Muscle of leg (tissue), 11 donors: ENCODE data around the gene CCS. TPM values are rescaled to one million over a fixed set of nuclear protein-coding genes. Genes with fewer than 3 reads are reported as not detected.
A peak's percentile ranks its signal among the peaks of the same experiment; 100 is the strongest.
"Not testable (repeated sequence)": the region's sequence is repeated elsewhere in the genome, so short reads cannot be mapped to it uniquely, and the experiment has no call there.

ENCODE experiments used
- DNase-seq: peaks from one replicate; pipeline ENCODE4 v3.0.0; 2013
- H3K27ac ChIP-seq: one replicate; pipeline ENCODE4 v1.5.1; 2013; ENCODE audit warnings: mild to moderate bottlenecking, low read length, control low read depth
- H3K27me3 ChIP-seq: one replicate; pipeline ENCODE4 v1.6.1; 2013; ENCODE audit warnings: low read length; ENCODE audit not compliant: control insufficient read depth, insufficient read depth
- H3K36me3 ChIP-seq: one replicate; pipeline ENCODE4 v1.6.1; 2013; ENCODE audit warnings: low read length; ENCODE audit not compliant: control insufficient read depth, insufficient read depth
- H3K4me1 ChIP-seq: one replicate; pipeline ENCODE4 v1.6.1; 2013; ENCODE audit warnings: low read length; ENCODE audit not compliant: control insufficient read depth, insufficient read depth
- H3K4me3 ChIP-seq: one replicate; pipeline ENCODE4 v1.5.1; 2013; ENCODE audit warnings: low read length, control low read depth
- H3K9me3 ChIP-seq: replicated peaks from 2 replicates; pipeline ENCODE4 v1.6.1; 2013; ENCODE audit warnings: low read depth, low read length; ENCODE audit not compliant: control insufficient read depth
- WGBS: methylation state at CpG from one replicate; pipeline ENCODE4 v1.1.5; 2013; ENCODE audit warnings: missing lambda C conversion rate; ENCODE audit not compliant: insufficient coverage; 5-methylcytosine and 5-hydroxymethylcytosine counted together
- polyA plus RNA-seq, 8 donors: library from polyadenylated mRNA; unstranded; fragments of 120-200 nt; gene quantifications; one replicate each; pipeline versions ENCODE4 v1.2.1 to v1.2.3, GENCODE V29; 2013; ENCODE audit warnings: inconsistent platforms in 1 of 8, low replicate concordance in 1 of 8; ENCODE audit not compliant: insufficient read length in 8 of 8, insufficient read depth in 1 of 8
- total RNA-seq: library from RNA; stranded (reverse); fragments of 120-200 nt; gene quantifications from one replicate; pipeline ENCODE4 v1.2.4, GENCODE V29; 2013

Gene CCS
- total and polyA plus RNA-seq, 9 donors: 30.1 to 49.2 (median 38.1) TPM

DNA sequence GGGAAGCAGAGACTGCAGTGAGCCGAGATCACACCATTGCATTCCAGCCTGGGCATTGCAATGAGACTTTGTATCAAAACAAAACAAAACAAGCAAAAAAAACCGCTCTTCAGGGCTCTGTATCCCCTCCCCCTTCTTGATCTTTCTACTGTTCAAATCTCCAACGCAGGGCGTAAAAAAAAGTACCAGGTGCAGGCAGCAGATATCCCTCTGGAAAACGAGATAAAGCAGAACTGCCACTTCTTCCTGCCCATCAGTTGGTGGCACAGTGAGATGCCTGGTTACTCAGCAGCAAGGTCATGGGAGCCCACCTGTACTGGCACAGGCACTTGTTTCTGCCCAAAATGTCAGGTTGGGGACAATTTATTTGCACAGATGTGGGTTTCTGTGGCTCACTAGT lies 11.2 kb downstream of the CCS start:
- H3K9me3 ChIP-seq: no peaks in the 10 kb centered on the region
- 79% methylated on average over 4 of the region's 5 CpGs for WGBS
- H3K27ac ChIP-seq: no peak overlapping the region
- DNase-seq: no peak
- peaks cover 14% of the 10 kb centered on the region for H3K4me1 ChIP-seq
- H3K27me3 ChIP-seq: no peaks in the 10 kb centered on the region
- H3K4me3 ChIP-seq: no peak overlapping the region
- H3K36me3 ChIP-seq: peaks cover 58% of the 10 kb centered on the region

DNA sequence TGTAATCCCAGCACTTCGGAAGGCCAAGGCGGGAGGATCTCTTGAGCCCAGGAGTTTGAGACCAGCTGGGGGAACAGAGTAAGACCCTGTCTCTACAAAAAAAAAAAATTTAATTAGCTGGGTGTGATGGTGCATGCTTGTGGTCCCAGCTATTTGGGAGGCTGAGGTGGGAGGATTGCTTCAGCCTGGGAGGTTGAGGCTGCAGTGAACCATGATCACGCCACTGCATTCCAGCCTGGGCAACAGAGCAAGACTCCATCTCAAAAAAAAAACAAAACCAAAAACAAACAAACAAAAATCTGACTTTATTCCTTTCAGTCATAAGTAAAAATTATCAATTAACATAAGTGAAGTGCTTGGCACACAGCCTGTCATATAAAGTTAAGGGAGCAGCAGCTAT lies 13.6 kb downstream of the CCS start:
- 100% methylated on average over 2 of the region's 3 CpGs for WGBS
- H3K4me3 ChIP-seq, H3K9me3 ChIP-seq, DNase-seq, H3K27me3 ChIP-seq, H3K27ac ChIP-seq: not testable (repeated sequence)
- Histone ChIP-seq H3K36me3 (peaks cover 41% of the 10 kb centered on the region), H3K4me1 (peaks cover 10% of the 10 kb centered on the region)

DNA sequence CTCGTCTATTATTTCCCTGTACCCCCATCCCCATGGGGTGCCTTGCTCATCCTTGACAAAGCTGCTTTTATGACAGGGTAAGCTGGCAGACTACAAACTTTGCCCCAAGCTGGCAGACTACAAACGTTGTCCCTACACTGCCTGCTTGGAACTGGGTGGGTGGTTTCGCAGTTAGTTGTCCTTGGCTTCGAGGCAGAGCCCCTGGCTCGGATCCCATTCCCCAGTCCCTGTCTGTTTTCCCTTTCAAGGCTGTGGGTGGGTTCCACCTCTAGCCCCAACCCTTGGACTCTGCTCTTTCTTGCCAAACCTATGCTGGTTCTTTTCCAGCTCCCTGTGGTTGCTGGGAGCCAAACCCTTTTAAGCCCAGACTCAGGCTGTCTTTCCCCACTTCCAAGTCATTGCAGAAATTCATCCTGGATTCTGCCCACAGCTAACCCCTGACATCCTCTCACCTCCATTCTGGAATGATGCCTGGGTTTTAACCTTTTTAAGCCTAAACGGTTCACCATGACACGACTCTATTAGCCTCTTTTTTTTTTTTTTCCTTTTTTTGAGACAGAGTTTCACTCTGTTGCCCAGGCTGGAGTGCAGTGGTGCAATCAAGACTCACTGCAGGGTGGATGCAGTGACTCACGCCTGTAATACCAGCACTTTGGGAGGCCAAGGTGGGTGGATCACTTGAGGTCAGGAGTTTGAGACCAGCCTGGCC lies 14.3 kb downstream of the CCS start:
- Histone ChIP-seq H3K27me3 (no peaks in the 10 kb centered on the region), H3K27ac (peak overlapping the region; percentile 24)

DNA sequence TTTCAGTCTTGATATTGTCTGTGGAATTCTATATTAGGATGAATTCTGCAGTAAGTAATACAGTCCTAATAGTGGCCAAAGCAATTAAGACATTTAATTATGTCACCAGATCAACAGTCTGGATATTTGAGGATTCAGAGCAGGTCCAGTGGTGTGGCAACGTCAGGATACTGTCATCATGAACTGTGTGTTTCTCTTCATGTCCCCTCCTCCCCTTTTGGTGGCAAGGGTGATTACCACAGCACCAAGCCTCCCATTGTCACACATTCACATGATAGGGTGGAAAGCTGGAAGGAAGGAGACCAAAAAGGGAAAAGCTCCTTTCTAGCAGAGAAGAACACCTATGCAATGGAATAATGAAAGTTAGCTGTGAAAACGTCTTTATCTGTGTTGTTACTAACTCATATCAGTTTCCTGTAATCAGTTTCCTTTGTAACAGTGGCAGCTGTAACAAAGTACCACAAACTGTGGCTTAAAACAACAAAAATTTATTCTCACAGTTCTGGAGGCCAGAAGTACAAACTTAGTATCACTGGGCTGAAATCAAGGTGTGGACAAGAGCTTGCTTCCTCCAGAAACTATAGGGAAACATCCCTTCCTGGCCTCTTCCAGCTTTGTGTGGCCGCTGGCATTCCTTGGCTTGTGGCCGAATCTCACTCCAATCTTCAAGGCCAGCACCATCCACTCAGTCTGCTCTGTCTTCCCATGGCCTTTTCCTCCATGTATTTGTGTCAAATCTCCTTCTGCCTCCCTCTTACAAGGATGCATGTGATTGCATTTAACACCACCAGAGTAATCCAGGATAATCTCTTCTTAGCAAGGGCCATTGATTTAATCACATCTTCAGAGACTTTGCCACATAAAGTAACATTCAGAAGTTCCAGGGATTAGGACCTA lies 17.0 kb downstream of the CCS start:
- 92% methylated on average over 2 of the region's 4 CpGs for WGBS
- Histone ChIP-seq H3K27ac (no peak overlapping the region), H3K9me3 (no peaks in the 10 kb centered on the region), H3K36me3 (peaks cover 19% of the 10 kb centered on the region), H3K27me3 (no peaks in the 10 kb centered on the region), H3K4me3 (no peak overlapping the region), H3K4me1 (peaks cover 3% of the 10 kb centered on the region)
- no peak for DNase-seq

More for the DNA sequence above, 14.3 kb downstream of the CCS start:
- DNase-seq: peak; percentile 90
- Histone ChIP-seq H3K9me3 (no peaks in the 10 kb centered on the region), H3K36me3 (peaks cover 37% of the 10 kb centered on the region), H3K4me3 (no peak overlapping the region), H3K4me1 (peaks cover 4% of the 10 kb centered on the region)
- WGBS: 20% methylated on average over 7 of the region's 8 CpGs

DNA sequence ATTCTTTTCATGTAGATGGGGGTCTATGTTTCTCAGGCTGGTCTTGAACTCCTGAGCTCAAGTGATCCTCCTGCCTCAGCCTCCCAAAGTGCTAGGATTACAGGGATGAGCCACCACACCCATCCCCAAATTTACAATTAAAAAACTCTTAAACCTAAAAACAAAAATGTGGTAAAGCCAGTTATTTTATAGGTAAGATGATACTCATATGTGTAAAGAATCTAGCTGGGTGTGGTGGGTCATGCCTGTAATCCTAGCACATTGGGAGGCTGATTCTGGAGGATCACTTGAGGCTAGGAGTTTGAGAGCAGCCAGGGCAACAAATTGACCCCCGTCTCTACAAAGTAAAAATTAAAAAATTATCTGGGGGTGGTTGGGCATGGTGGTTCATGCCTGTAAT lies 19.5 kb downstream of the CCS start:
- H3K27me3 ChIP-seq: no peaks in the 10 kb centered on the region
- H3K4me1 ChIP-seq: peaks cover 6% of the 10 kb centered on the region
- no peaks in the 10 kb centered on the region for H3K36me3 ChIP-seq
- no peak overlapping the region for H3K27ac ChIP-seq
- 100% methylated on average over 1 of the region's 1 CpG for WGBS
- DNase-seq: no peak
- H3K4me3 ChIP-seq: no peak overlapping the region
- H3K9me3 ChIP-seq: no peaks in the 10 kb centered on the region

DNA sequence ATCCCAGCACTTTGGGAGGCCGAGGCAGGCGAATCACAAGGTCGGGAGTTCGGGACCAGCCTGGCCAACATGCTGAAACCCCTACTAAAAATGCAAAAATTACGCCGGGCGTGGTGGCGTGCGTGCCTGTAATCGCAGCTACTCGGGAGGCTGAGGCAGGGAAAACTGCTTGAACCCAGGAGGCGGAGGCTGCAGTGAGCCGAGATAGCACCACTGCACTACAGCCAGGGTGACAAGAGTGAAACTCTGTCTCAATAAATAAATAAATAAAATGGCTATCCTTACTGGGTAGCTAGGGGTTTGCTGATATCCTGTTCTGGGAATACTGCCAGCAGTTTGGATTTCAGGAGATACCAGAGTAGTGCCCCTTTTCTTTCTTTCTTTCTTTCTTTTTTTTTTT lies 21.1 kb downstream of the CCS start:
- WGBS: 80% methylated on average over 1 of the region's 13 CpGs
- H3K4me1 ChIP-seq: peaks cover 22% of the 10 kb centered on the region
- H3K36me3 ChIP-seq: peaks cover 11% of the 10 kb centered on the region
- H3K4me3 ChIP-seq: no peak overlapping the region
- no peaks in the 10 kb centered on the region for H3K27me3 ChIP-seq
- no peak overlapping the region for H3K27ac ChIP-seq
- no peak for DNase-seq
- H3K9me3 ChIP-seq: no peaks in the 10 kb centered on the region

DNA sequence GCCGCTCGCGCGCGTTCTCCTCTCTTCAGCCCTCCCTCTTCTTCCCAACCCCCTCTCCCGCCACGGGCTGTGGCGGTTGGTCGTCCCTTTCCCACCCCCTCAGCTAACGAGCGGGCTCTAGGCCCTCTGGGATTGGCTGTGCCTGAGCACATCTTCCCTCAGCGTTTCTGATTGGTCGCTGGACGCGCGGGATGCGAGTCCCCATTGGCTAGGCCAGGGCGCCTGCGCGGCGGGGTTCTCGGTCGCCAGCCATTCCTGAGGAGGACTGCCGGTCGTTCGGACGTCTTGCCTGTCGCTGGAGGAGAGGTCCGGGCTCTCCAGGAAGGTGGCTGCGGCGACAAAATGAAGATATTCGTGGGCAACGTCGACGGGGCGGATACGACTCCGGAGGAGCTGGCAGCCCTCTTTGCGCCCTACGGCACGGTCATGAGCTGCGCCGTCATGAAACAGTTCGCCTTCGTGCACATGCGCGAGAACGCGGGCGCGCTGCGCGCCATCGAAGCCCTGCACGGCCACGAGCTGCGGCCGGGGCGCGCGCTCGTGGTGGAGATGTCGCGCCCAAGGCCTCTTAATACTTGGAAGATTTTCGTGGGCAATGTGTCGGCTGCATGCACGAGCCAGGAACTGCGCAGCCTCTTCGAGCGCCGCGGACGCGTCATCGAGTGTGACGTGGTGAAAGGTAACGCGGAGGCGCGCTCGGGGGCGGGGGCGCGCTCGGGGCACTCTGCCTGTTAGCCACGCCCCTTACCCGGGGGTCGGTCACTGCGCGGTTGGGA lies 23.6 kb downstream of the CCS start, which contains the start of gene RBM14:
RBM14 (plus strand) TSS at position 252 of the 776 bp plus-strand sequence; CDS start at position 343, 91 bp downstream.
- WGBS: under 1% methylated on average over 87 of the region's 90 CpGs
- Histone ChIP-seq H3K4me3 (peak within 1 kb of the TSS; percentile 78), H3K4me1 (peaks cover 27% of the 10 kb centered on the region), H3K27ac (peak within 1 kb of the TSS; percentile 99), H3K36me3 (peaks cover 19% of the 10 kb centered on the region), H3K9me3 (no peaks in the 10 kb centered on the region), H3K27me3 (no peaks in the 10 kb centered on the region)
- peak; percentile 100 for DNase-seq

DNA sequence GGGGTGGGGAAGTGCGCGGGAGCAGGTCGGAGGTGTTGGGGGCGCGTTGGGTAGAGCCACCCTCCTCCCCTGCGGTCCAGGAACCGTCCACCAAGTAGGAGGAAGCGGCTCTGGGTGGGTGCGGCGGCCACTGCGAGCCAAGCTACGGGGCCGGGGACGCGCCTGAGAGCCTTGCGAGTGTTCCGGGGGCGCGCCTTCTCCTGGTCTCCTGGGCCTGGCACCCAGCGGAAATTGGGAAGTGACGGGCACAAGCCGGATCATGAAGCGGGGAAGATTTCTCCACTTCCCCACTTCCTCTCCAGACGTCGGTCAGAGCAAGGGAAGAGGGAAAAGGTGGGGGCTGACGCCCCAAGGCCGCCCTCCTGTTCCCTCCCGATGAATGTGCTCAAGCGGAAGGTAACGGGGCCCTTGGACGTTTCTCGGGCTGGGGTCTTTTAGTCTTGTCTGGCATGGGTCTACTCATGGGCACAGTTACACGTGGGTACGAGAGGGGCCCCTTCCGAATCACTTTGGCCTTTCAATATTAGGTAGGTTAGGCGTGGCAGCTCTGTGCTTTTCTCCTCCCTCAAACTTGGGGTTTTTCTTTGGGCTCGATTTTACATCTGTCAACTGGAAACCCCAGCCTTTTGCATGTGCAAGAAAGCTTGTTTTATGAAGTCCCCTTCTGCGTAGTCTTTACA lies 24.3 kb downstream of the CCS start:
- H3K4me1 ChIP-seq: peaks cover 27% of the 10 kb centered on the region
- no peak for DNase-seq
- no peaks in the 10 kb centered on the region for H3K9me3 ChIP-seq
- peak overlapping the region; percentile 78 for H3K4me3 ChIP-seq
- under 1% methylated on average over 22 of the region's 38 CpGs for WGBS
- no peaks in the 10 kb centered on the region for H3K27me3 ChIP-seq
- H3K27ac ChIP-seq: peak overlapping the region; percentile 99
- H3K36me3 ChIP-seq: peaks cover 19% of the 10 kb centered on the region

DNA sequence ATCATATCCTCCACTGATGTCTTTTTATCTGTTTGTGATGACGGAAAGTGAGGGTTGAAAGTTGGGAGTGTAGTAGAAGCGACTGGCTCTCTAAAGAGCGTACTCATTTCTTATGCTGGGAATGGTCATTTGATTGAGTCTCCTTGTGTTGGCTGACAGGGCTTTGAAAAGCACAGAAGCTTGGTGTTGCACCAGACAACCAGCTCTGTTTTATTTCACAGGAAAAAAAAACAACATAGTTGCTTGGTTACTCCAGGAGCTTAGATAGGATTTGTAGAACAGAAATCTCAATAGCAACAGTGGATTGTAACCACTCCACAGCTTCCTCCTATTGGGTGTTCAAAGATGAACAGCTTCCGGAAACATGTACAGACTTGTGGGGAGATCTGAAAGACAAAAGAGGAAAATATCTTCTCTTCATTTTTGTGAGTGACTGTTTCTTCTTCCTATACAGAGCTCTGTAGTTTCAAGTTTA lies 26.1 kb downstream of the CCS start:
- peak; percentile 67 for DNase-seq
- 66% methylated on average over 3 of the region's 4 CpGs for WGBS
- H3K4me1 ChIP-seq: peaks cover 27% of the 10 kb centered on the region
- peak overlapping the region; percentile 78 for H3K4me3 ChIP-seq
- no peaks in the 10 kb centered on the region for H3K9me3 ChIP-seq
- H3K36me3 ChIP-seq: peaks cover 33% of the 10 kb centered on the region
- peak overlapping the region; percentile 59 for H3K27ac ChIP-seq
- no peaks in the 10 kb centered on the region for H3K27me3 ChIP-seq
